HG03108 (cell line): ENCODE data around the gene SPEN.
"Not testable (repeated sequence)": the region's sequence is repeated elsewhere in the genome, so short reads cannot be mapped to it uniquely, and the experiment has no call there.

Experiments
- ATAC-seq: cut with Tn5 transposase; IDR thresholded peaks from one replicate; pipeline ENCODE4 v1.9.1; 2021; ENCODE audit warnings: moderate library complexity; ENCODE audit not compliant: unreplicated experiment

The SPEN gene

GRCh38 chr1:15847100-15847892 lies at the start of gene SPEN:
SPEN (plus strand) TSS chr1:15847707; CDS start chr1:15848068, 361 bp downstream.
- peak; percentile 56 for ATAC-seq

- ATAC-seq = no peak
These were observed 48.3 kb upstream of the SPEN start for GRCh38 chr1:15799004-15799867.

GRCh38 chr1:15799928-15800835 lies 47.3 kb upstream of the SPEN start:
- ATAC-seq = no peak

GRCh38 chr1:15802234-15802965 lies 45.1 kb upstream of the SPEN start:
- no peak for ATAC-seq

- ATAC-seq = no peak
These were observed 44.1 kb upstream of the SPEN start for GRCh38 chr1:15803380-15803779.

- ATAC-seq = no peak
These were observed 43.4 kb upstream of the SPEN start for GRCh38 chr1:15804060-15804459.

- ATAC-seq = no peak
These were observed 40.4 kb upstream of the SPEN start for GRCh38 chr1:15807121-15807520.

GRCh38 chr1:15807549-15807948 lies 40.0 kb upstream of the SPEN start, which contains the start of gene UQCRHL:
UQCRHL (minus strand) TSS chr1:15807649; CDS start chr1:15807649, 0 bp downstream.
- not testable (repeated sequence) for ATAC-seq

GRCh38 chr1:15808955-15809354 lies 38.6 kb upstream of the SPEN start:
- no peak for ATAC-seq

GRCh38 chr1:15810073-15810472 lies 37.4 kb upstream of the SPEN start:
- ATAC-seq = no peak

- no peak for ATAC-seq
These were observed 30.8 kb upstream of the SPEN start for GRCh38 chr1:15816674-15817073.

GRCh38 chr1:15820478-15820877 lies 27.0 kb upstream of the SPEN start:
- ATAC-seq = no peak

GRCh38 chr1:15825800-15826199 lies 21.7 kb upstream of the SPEN start:
- no peak for ATAC-seq

GRCh38 chr1:15826810-15827507 lies 20.5 kb upstream of the SPEN start:
- ATAC-seq = no peak

- not testable (repeated sequence) for ATAC-seq
These were observed 19.9 kb upstream of the SPEN start for GRCh38 chr1:15827567-15827966.

- not testable (repeated sequence) for ATAC-seq
These were observed 18.6 kb upstream of the SPEN start for GRCh38 chr1:15828931-15829330.

GRCh38 chr1:15830258-15830657 lies 17.2 kb upstream of the SPEN start:
- no peak for ATAC-seq

- ATAC-seq = no peak
These were observed 14.3 kb upstream of the SPEN start for GRCh38 chr1:15833069-15833679.

GRCh38 chr1:15833842-15834405 lies 13.6 kb upstream of the SPEN start:
- no peak for ATAC-seq
